Measurements from ENCODE around the gene GIMAP7.
"Not testable (repeated sequence)": the region's sequence is repeated elsewhere in the genome, so short reads cannot be mapped to it uniquely, and the experiment has no call there.

The GIMAP7 gene

GRCh38 chr7:150515248-150516147 is 826 bp downstream of the GIMAP7 start:
- no peak for DNase-seq (ENCODE audit: extremely low read depth, low read depth)
- no peak for TF ChIP-seq CTCF (IDR thresholded peaks at IDR 0.05; ENCODE audit: low read depth, low read length)

- no peak for DNase-seq (ENCODE audit: extremely low read depth, low read depth)
- no peak for TF ChIP-seq CTCF (IDR thresholded peaks at IDR 0.05; ENCODE audit: low read depth, low read length)
These were observed 2.5 kb downstream of the GIMAP7 start for GRCh38 chr7:150516956-150517745.

GRCh38 chr7:150519310-150519709 is 4.6 kb downstream of the GIMAP7 start:
- no peak for DNase-seq (ENCODE audit: extremely low read depth, low read depth)
- TF ChIP-seq CTCF (IDR thresholded peaks at IDR 0.05; ENCODE audit: low read depth, low read length) = no peak

- no peak for DNase-seq (ENCODE audit: extremely low read depth, low read depth)
- no peak for TF ChIP-seq CTCF (IDR thresholded peaks at IDR 0.05; ENCODE audit: low read depth, low read length)
These were observed 5.5 kb downstream of the GIMAP7 start for GRCh38 chr7:150520145-150520544.

- not testable (repeated sequence) for DNase-seq (ENCODE audit: extremely low read depth, low read depth)
These were observed 8.3 kb downstream of the GIMAP7 start for GRCh38 chr7:150522931-150523330.

- TF ChIP-seq CTCF (IDR thresholded peaks at IDR 0.05; ENCODE audit: low read depth, low read length) = no peak
- no peak for DNase-seq (ENCODE audit: extremely low read depth, low read depth)
These were observed 9.3 kb downstream of the GIMAP7 start for GRCh38 chr7:150524018-150524417.

GRCh38 chr7:150531704-150532103 is 17.0 kb downstream of the GIMAP7 start:
- DNase-seq (ENCODE audit: extremely low read depth, low read depth) = no peak
- no peak for TF ChIP-seq CTCF (IDR thresholded peaks at IDR 0.05; ENCODE audit: low read depth, low read length)
